ENCODE measurements around the gene ORMDL1. TPM values are rescaled to one million over a fixed set of nuclear protein-coding genes. Genes with fewer than 3 reads are reported as not detected.

ORMDL1 gene
- total and polyA plus RNA-seq, 8 donors, result 55.3 to 121 (median 103) TPM

GRCh38 chr2:189729430-189729829 is 54.7 kb downstream of the ORMDL1 start:
- H3K27me3 ChIP-seq, result no peaks in the 10 kb centered on the region
- H3K9me3 ChIP-seq, result no peaks in the 10 kb centered on the region
- TF ChIP-seq CTCF (IDR thresholded peaks at IDR 0.05), result no peak
- no peaks in the 10 kb centered on the region for H3K4me1 ChIP-seq
- no peak for DNase-seq
- intact Hi-C loops (cut with DNase I), result no loop called here
- ATAC-seq, result no peak
- no peak overlapping the region for H3K4me3 ChIP-seq
- no peaks in the 10 kb centered on the region for H3K36me3 ChIP-seq
- H3K27ac ChIP-seq, result no peak overlapping the region

- ATAC-seq, result no peak
- no peaks in the 10 kb centered on the region for H3K9me3 ChIP-seq
- TF ChIP-seq CTCF (IDR thresholded peaks at IDR 0.05), result no peak
- no peak overlapping the region for H3K27ac ChIP-seq
- intact Hi-C loops (cut with DNase I), result no loop called here
- no peaks in the 10 kb centered on the region for H3K4me1 ChIP-seq
- no peaks in the 10 kb centered on the region for H3K27me3 ChIP-seq
- no peak for DNase-seq
- no peaks in the 10 kb centered on the region for H3K36me3 ChIP-seq
- H3K4me3 ChIP-seq, result no peak overlapping the region
Measured at GRCh38 chr2:189726849-189727248, 57.3 kb downstream of the ORMDL1 start.

GRCh38 chr2:189726271-189726670 is 57.9 kb downstream of the ORMDL1 start:
- no peaks in the 10 kb centered on the region for H3K9me3 ChIP-seq
- H3K27me3 ChIP-seq, result no peaks in the 10 kb centered on the region
- no peak overlapping the region for H3K4me3 ChIP-seq
- intact Hi-C loops (cut with DNase I), result no loop called here
- H3K4me1 ChIP-seq, result no peaks in the 10 kb centered on the region
- DNase-seq (no peak), ATAC-seq (no peak)
- no peak for TF ChIP-seq CTCF (IDR thresholded peaks at IDR 0.05)
- H3K27ac ChIP-seq, result no peak overlapping the region
- H3K36me3 ChIP-seq, result no peaks in the 10 kb centered on the region

GRCh38 chr2:189723192-189723591 is 60.9 kb downstream of the ORMDL1 start:
- intact Hi-C loops (cut with DNase I), result no loop called here
- no peak for ATAC-seq
- Histone ChIP-seq H3K27ac (no peak overlapping the region), H3K9me3 (no peaks in the 10 kb centered on the region), H3K4me3 (no peak overlapping the region), H3K4me1 (no peaks in the 10 kb centered on the region), H3K36me3 (no peaks in the 10 kb centered on the region), H3K27me3 (no peaks in the 10 kb centered on the region)
- no peak for TF ChIP-seq CTCF (IDR thresholded peaks at IDR 0.05)
- no peak for DNase-seq

Other genes starting within 250 kb of the ORMDL1 start
- 100 to 1,000 TPM; 104 to 153 TPM for gene SLC40A1, start 203.6 kb downstream of the ORMDL1 start, total RNA-seq
- 100 to 1,000 TPM; 188 to 242 (median 216) TPM for gene SLC40A1, start 203.6 kb downstream of the ORMDL1 start, polyA plus RNA-seq (ENCODE audit: insufficient read length in 6 of 6)
- 10 to 100 TPM; 34.1 to 37.0 TPM for gene ASNSD1, start 122.9 kb downstream of the ORMDL1 start, total RNA-seq
- gene ASNSD1, start 122.9 kb downstream of the ORMDL1 start, polyA plus RNA-seq (ENCODE audit: insufficient read length in 6 of 6), result 10 to 100 TPM; 50.3 to 68.4 (median 58.1) TPM
- gene ANKAR, start 109.7 kb downstream of the ORMDL1 start, total RNA-seq, result 1 to 10 TPM; 6.9 to 7.2 TPM
- 10 to 100 TPM; 18.6 to 27.0 (median 20.8) TPM for gene ANKAR, start 109.7 kb downstream of the ORMDL1 start, polyA plus RNA-seq (ENCODE audit: insufficient read length in 6 of 6)
- 10 to 100 TPM in 1 of 2 donors, 1 to 10 TPM in 1; 7.2 to 10.1 TPM for gene OSGEPL1, start 21.5 kb downstream of the ORMDL1 start, total RNA-seq
- gene OSGEPL1, start 21.5 kb downstream of the ORMDL1 start, polyA plus RNA-seq (ENCODE audit: insufficient read length in 6 of 6), result 10 to 100 TPM; 21.3 to 27.7 (median 25.0) TPM
- 10 to 100 TPM; 25.4 to 28.4 TPM for gene PMS1, start 111 bp upstream of the ORMDL1 start, total RNA-seq
- 10 to 100 TPM; 41.6 to 51.6 (median 46.4) TPM for gene PMS1, start 111 bp upstream of the ORMDL1 start, polyA plus RNA-seq (ENCODE audit: insufficient read length in 6 of 6)

Measured in left lung (tissue), 10 donors.